HG03066 (cell line): ENCODE data around the gene C11orf65.
"Not testable (repeated sequence)": the region's sequence is repeated elsewhere in the genome, so short reads cannot be mapped to it uniquely, and the experiment has no call there.

Experiments used
- ATAC-seq: cut with Tn5 transposase; IDR thresholded peaks from one replicate; pipeline ENCODE4 v1.9.1; 2021; ENCODE audit warnings: low read depth; ENCODE audit not compliant: unreplicated experiment

C11orf65 gene

GRCh38 chr11:108373505-108373904, 93.8 kb downstream of the C11orf65 start:
- not testable (repeated sequence) for ATAC-seq

GRCh38 chr11:108370990-108371389, 96.3 kb downstream of the C11orf65 start:
- no peak for ATAC-seq

- ATAC-seq = no peak
Measured at GRCh38 chr11:108370315-108370714, 97.0 kb downstream of the C11orf65 start.

- no peak for ATAC-seq
Measured at GRCh38 chr11:108369064-108369463, 98.3 kb downstream of the C11orf65 start.

GRCh38 chr11:108368134-108368533, 99.2 kb downstream of the C11orf65 start:
- no peak for ATAC-seq

GRCh38 chr11:108364159-108364558, 103.2 kb downstream of the C11orf65 start:
- ATAC-seq = no peak

- no peak for ATAC-seq
Measured at GRCh38 chr11:108351468-108351867, 115.9 kb downstream of the C11orf65 start.

- ATAC-seq = no peak
Measured at GRCh38 chr11:108346451-108346850, 120.9 kb downstream of the C11orf65 start.

GRCh38 chr11:108345767-108346166, 121.6 kb downstream of the C11orf65 start:
- no peak for ATAC-seq

GRCh38 chr11:108343714-108344113, 123.6 kb downstream of the C11orf65 start:
- ATAC-seq = no peak

GRCh38 chr11:108341654-108342053, 125.7 kb downstream of the C11orf65 start:
- ATAC-seq = no peak

- no peak for ATAC-seq
Measured at GRCh38 chr11:108340973-108341372, 126.4 kb downstream of the C11orf65 start.

GRCh38 chr11:108338750-108339149, 128.6 kb downstream of the C11orf65 start:
- ATAC-seq = no peak

GRCh38 chr11:108333403-108333899, 133.9 kb downstream of the C11orf65 start:
- no peak for ATAC-seq
